Tibial artery (tissue), 4 donors: Measurements from ENCODE around the gene PLXNB1.
"Not testable (repeated sequence)": the region's sequence is repeated elsewhere in the genome, so short reads cannot be mapped to it uniquely, and the experiment has no call there.

Experiments
- DNase-seq, 2 donors: peaks; one replicate each; pipeline ENCODE4 v3.0.0-alpha.2; 2019
- H3K27ac ChIP-seq, 2 donors: fragments of 200-600 bp; sonication (generic) in 1 of 2; 1 replicate in 1 of 2; 2 replicates in 1 of 2; pipeline ENCODE4 v1.5.1; 2018 to 2019; ENCODE audit warnings: mild to moderate bottlenecking in 1 of 2
- H3K27me3 ChIP-seq, 2 donors: fragments of 200-600 bp; sonication (generic) in 1 of 2; one replicate each; pipeline versions ENCODE4 v1.5.1 to v1.6.0; 2016 to 2019
- H3K36me3 ChIP-seq, 3 donors: fragments of 200-600 bp; sonication (generic) in 2 of 3; one replicate each; pipeline ENCODE4 v1.5.1; 2016 to 2019; ENCODE audit warnings: mild to moderate bottlenecking in 2 of 3
- H3K4me1 ChIP-seq, 4 donors: fragments of 200-600 bp; sonication (generic) in 2 of 4; 1 replicate in 3 of 4; 2 replicates in 1 of 4; pipeline ENCODE4 v1.5.1; 2016 to 2019
- H3K4me3 ChIP-seq, 2 donors: fragments of 200-600 bp; sonication (generic) in 1 of 2; 1 replicate in 1 of 2; 2 replicates in 1 of 2; pipeline ENCODE4 v1.5.1; 2018 to 2019; ENCODE audit warnings: mild to moderate bottlenecking in 2 of 2
- H3K9me3 ChIP-seq, 3 donors: fragments of 200-600 bp; sonication (generic) in 1 of 3; one replicate each; pipeline ENCODE4 v1.5.1; 2016 to 2019
- intact Hi-C: fragments of 100-400 bp; cut with DNase I; formaldehyde crosslinking; loops from one replicate; pipeline ENCODE4 v1.15.0; 2023; ENCODE audit warnings: low total_unique reads
- TF ChIP-seq, protein P1 (sequence below), 2 experiments: fragments of 200-600 bp in 1 of 2; fragments of 450-650 bp in 1 of 2; IDR thresholded peaks; one replicate each; pipeline ENCODE4 v1.5.1; 2017 to 2019; ENCODE audit warnings: antibody characterized with exemption in 2 of 2, mild to moderate bottlenecking in 1 of 2, moderate library complexity in 1 of 2

Gene PLXNB1

DNA sequence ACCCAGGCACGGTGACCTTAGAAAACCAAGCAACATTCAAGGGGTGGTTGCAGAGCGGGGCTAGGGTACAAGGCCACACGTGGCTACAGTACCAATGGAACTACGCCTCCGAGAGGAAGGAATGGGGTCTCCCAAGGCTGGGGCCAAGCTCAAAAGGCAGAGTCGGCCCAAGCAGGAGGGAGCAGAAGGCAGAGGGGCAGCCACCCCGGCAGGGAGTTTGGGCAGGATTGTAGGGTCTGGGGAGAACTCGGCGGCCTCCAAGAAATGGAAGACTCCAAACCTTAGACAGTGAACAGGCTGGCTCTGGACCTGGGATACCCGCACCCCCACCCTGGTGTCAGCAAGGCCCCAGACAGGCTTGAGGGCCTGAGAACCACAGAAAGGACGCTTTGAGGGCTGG lies 45.3 kb upstream of the PLXNB1 start:
- intact Hi-C loops, result no loop called here
- Histone ChIP-seq H3K36me3 (peaks cover 0 to 35% (median 7%) of the 10 kb centered on the region in 3 donors), H3K4me1 (peaks cover 0 to 28% (median 22%) of the 10 kb centered on the region in 4 donors), H3K4me3 (no peak overlapping the region), H3K27ac (no peak overlapping the region), H3K27me3 (no peaks in the 10 kb centered on the region), H3K9me3 (no peaks in the 10 kb centered on the region)
- DNase-seq, result peak in 1 of 2 donors; percentile 57
- TF ChIP-seq, protein P1, sequence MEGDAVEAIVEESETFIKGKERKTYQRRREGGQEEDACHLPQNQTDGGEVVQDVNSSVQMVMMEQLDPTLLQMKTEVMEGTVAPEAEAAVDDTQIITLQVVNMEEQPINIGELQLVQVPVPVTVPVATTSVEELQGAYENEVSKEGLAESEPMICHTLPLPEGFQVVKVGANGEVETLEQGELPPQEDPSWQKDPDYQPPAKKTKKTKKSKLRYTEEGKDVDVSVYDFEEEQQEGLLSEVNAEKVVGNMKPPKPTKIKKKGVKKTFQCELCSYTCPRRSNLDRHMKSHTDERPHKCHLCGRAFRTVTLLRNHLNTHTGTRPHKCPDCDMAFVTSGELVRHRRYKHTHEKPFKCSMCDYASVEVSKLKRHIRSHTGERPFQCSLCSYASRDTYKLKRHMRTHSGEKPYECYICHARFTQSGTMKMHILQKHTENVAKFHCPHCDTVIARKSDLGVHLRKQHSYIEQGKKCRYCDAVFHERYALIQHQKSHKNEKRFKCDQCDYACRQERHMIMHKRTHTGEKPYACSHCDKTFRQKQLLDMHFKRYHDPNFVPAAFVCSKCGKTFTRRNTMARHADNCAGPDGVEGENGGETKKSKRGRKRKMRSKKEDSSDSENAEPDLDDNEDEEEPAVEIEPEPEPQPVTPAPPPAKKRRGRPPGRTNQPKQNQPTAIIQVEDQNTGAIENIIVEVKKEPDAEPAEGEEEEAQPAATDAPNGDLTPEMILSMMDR (IDR thresholded peaks at IDR 0.05), result no peak

GRCh38 chr3:48474619-48475018 lies 44.7 kb upstream of the PLXNB1 start:
- H3K27ac ChIP-seq, result no peak overlapping the region
- intact Hi-C loops, result no loop called here
- H3K36me3 ChIP-seq, result peaks cover 0 to 39% (median 13%) of the 10 kb centered on the region in 3 donors
- peak in 1 of 2 donors; percentile 43 for DNase-seq
- no peak overlapping the region for H3K4me3 ChIP-seq
- TF ChIP-seq, protein P1 (IDR thresholded peaks at IDR 0.05), result no peak
- H3K27me3 ChIP-seq, result no peaks in the 10 kb centered on the region
- H3K9me3 ChIP-seq, result no peaks in the 10 kb centered on the region
- peaks cover 0 to 33% (median 28%) of the 10 kb centered on the region in 4 donors for H3K4me1 ChIP-seq

GRCh38 chr3:48474031-48474430 lies 44.1 kb upstream of the PLXNB1 start:
- H3K4me3 ChIP-seq, H3K9me3 ChIP-seq, intact Hi-C loops, H3K27me3 ChIP-seq: not testable (repeated sequence)
- peak overlapping the region in 1 of 2 donors; percentile 93 for H3K27ac ChIP-seq
- H3K36me3 ChIP-seq, result peaks cover 0 to 39% (median 18%) of the 10 kb centered on the region in 3 donors
- DNase-seq, result peak in 1 of 2 donors; percentile 55
- peaks cover 0 to 39% (median 34%) of the 10 kb centered on the region in 4 donors for H3K4me1 ChIP-seq

GRCh38 chr3:48473617-48473952 lies 43.7 kb upstream of the PLXNB1 start:
- peaks cover 0 to 44% (median 38%) of the 10 kb centered on the region in 4 donors for H3K4me1 ChIP-seq
- intact Hi-C loops, result no loop called here
- TF ChIP-seq, protein P1 (IDR thresholded peaks at IDR 0.05), result no peak
- peaks cover 4 to 39% (median 19%) of the 10 kb centered on the region in 3 donors for H3K36me3 ChIP-seq
- DNase-seq, result peak in 1 of 2 donors; percentile 53
- H3K27me3 ChIP-seq, result no peaks in the 10 kb centered on the region
- H3K27ac ChIP-seq, result peak overlapping the region; percentile 93 to 95
- H3K4me3 ChIP-seq, result peak overlapping the region in 1 of 2 donors; percentile 70
- H3K9me3 ChIP-seq, result no peaks in the 10 kb centered on the region

DNA sequence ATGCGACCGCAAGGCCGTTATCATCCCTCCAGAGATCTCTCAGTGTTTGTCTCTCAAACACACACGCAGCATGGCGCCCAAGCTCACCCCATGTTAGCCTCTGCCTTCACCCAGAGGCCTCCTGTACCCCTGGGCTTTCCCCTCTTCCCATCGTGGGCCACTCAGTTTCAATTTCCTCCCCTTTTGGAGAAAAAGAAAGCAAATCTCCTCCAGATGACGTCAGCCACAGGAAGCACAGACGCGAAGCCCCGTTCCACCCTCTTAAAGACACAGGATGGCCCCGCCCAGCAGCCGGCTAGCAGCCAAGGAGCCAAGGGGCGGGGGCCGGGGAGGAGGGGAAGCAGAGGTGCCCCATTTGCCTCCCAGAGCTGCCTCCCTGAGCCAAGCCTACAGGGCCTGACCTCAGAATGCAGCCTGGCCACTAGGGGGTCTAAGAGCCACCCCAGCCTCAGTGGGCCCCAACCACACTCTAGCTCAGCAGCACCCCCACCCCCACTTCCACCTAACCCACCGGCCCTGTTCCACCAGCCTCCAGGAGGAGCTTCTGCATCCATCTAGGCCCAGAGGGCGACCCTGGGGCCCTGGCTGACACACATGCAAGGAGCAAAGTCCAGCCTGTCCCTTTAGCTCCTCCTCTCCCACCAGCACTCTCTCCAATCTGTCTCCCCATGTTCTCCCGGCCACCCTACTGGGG lies 43.2 kb upstream of the PLXNB1 start:
- intact Hi-C loops, result no loop called here
- Histone ChIP-seq H3K4me3 (peak overlapping the region; percentile 66 to 70), H3K27me3 (no peaks in the 10 kb centered on the region), H3K27ac (peak overlapping the region; percentile 93 to 95), H3K36me3 (peaks cover 9 to 39% (median 22%) of the 10 kb centered on the region in 3 donors), H3K4me1 (peaks cover 0 to 49% (median 43%) of the 10 kb centered on the region in 4 donors), H3K9me3 (no peaks in the 10 kb centered on the region)
- peak; percentile 92 to 95 for DNase-seq
- TF ChIP-seq, protein P1 (IDR thresholded peaks at IDR 0.05), result peak; percentile 41 to 46

DNA sequence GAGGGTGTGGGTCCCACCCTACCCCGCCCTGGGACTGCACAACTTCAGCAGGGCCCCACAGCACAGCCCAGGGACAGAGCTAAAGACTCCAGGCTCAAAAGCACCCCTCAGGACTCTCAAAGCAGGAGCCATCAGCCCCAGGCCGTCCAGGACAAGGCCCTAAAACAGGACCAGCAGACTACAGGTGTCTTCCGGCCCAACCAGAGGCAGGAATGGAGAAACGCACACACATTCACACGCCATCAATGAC lies 42.7 kb upstream of the PLXNB1 start:
- H3K27ac ChIP-seq, result peak overlapping the region; percentile 93 to 95
- H3K4me3 ChIP-seq, result peak overlapping the region; percentile 66 to 70
- TF ChIP-seq, protein P1 (IDR thresholded peaks at IDR 0.05), result no peak
- no peaks in the 10 kb centered on the region for H3K9me3 ChIP-seq
- intact Hi-C loops, result no loop called here
- DNase-seq, result peak in 1 of 2 donors; percentile 72
- H3K36me3 ChIP-seq, result peaks cover 13 to 39% (median 26%) of the 10 kb centered on the region in 3 donors
- no peaks in the 10 kb centered on the region for H3K27me3 ChIP-seq
- H3K4me1 ChIP-seq, result peaks cover 0 to 53% (median 48%) of the 10 kb centered on the region in 4 donors
